Measurements from ENCODE around the gene CFAP210. TPM values are rescaled to one million over a fixed set of nuclear protein-coding genes. Genes with fewer than 3 reads are reported as not detected.
A peak's percentile ranks its signal among the peaks of the same experiment; 100 is the strongest.

Gene CFAP210
- not detected in 2 replicates for polyA plus RNA-seq (2011; rRNA removed)
- polyA minus RNA-seq (2011; rRNA and poly(A)+ RNA removed): not detected in 2 replicates

DNA sequence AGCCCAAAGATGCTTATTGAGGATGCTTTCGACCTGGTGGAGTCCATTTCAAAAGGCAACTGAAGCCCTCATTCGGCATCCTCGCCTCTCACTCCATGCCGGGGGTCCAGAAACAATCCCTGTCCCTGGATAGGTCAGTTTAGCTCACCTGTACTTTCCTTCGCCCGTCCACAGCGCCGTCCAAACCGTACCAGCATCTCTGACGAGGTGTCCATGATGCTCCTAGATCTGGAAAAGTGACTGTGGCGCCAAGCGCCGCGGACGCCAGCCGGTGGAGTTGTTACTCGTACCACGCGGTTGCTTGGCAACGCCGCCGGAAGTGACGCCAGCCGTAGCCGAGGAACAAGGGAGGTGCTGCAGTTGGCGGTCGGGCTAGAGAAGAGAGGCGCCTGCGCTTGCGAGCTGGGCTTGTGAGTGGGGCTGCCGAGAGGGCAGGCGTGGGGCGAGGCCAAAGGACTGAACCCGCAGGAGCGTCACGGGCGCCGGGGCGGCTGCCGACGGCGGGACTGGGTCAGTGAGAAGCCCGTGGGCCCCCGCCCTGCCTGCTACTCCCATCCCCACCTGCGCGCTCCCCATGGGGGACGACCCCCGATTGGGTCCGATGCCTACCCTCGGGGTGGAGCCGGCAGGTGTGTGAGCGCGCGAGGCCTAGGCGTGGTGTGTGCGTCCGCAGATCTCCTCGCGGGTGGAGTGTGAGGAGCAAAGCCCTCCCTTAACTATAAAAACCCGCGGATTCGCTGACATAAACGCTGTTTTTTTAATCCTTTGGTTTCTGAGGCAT lies at the start of gene CFAP210, which contains the start of gene PHOSPHO2:
TSS of gene CFAP210 (minus strand) at position 293 of the 781 bp plus-strand sequence. CDS start at position 215, 78 bp downstream.
TSS of gene PHOSPHO2 (plus strand) at position 357 of the 781 bp plus-strand sequence. CDS start 6,503 bp downstream, outside the sequence.
- TF ChIP-seq, protein P1, sequence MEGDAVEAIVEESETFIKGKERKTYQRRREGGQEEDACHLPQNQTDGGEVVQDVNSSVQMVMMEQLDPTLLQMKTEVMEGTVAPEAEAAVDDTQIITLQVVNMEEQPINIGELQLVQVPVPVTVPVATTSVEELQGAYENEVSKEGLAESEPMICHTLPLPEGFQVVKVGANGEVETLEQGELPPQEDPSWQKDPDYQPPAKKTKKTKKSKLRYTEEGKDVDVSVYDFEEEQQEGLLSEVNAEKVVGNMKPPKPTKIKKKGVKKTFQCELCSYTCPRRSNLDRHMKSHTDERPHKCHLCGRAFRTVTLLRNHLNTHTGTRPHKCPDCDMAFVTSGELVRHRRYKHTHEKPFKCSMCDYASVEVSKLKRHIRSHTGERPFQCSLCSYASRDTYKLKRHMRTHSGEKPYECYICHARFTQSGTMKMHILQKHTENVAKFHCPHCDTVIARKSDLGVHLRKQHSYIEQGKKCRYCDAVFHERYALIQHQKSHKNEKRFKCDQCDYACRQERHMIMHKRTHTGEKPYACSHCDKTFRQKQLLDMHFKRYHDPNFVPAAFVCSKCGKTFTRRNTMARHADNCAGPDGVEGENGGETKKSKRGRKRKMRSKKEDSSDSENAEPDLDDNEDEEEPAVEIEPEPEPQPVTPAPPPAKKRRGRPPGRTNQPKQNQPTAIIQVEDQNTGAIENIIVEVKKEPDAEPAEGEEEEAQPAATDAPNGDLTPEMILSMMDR (IDR thresholded peaks at IDR 0.05; ENCODE audit: insufficient read depth, low read depth, low read length): no peak
- Histone ChIP-seq H3K4me3 (ENCODE audit: low read depth, low read length) (peak within 1 kb of the TSS; percentile 84), H3K36me3 (ENCODE audit: control insufficient read depth, insufficient read depth, low read length) (no peaks in the 10 kb centered on the region), H3K27me3 (ENCODE audit: control insufficient read depth, insufficient read depth, low read length) (0 out of 2 replicates have a peak, but pooled peaks cover 3% of the 10 kb centered on the region)
- ChIA-PET POLR2A (no interaction called here), CTCF (interaction anchor here (2.1 kb wide), 1 partner anchor 11 kb away, joined by 4 read pairs; no protein-coding TSS in a partner anchor)
- DNase-seq (ENCODE audit: low read depth): peak; percentile 77

DNA sequence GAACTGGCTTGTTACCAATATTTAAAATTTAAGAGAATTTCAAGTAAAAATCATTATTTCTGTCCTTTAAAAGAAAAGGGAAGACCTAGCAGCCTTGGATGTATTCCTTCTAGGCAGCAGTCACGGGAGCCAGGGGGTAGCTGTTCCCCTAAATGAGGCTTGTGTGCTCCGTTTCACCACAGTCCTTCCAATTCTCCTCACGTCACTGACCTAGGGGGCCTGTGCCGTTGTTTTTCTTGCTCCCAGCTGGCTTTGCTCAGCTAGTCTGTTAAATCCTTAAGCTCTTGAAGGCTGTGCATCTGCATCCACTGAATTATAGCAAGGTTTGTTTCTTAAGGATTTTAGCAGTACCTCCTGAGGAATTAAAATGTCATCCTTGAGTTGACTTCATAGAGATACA lies 49.3 kb upstream of the CFAP210 start:
- no peaks in the 10 kb centered on the region for H3K36me3 ChIP-seq (ENCODE audit: control insufficient read depth, insufficient read depth, low read length)
- no peak for DNase-seq (ENCODE audit: low read depth)
- ChIA-PET POLR2A (no interaction called here), CTCF (interaction anchor here (0.6 to 1.0 kb wide), 2 partner anchors 9 to 885 kb away, joined by 4 to 5 read pairs; no protein-coding TSS in a partner anchor)
- TF ChIP-seq, protein P1 (IDR thresholded peaks at IDR 0.05; ENCODE audit: insufficient read depth, low read depth, low read length): no peak
- H3K27me3 ChIP-seq (ENCODE audit: control insufficient read depth, insufficient read depth, low read length): no peaks in the 10 kb centered on the region
- no peak overlapping the region for H3K4me3 ChIP-seq (ENCODE audit: low read depth, low read length)

DNA sequence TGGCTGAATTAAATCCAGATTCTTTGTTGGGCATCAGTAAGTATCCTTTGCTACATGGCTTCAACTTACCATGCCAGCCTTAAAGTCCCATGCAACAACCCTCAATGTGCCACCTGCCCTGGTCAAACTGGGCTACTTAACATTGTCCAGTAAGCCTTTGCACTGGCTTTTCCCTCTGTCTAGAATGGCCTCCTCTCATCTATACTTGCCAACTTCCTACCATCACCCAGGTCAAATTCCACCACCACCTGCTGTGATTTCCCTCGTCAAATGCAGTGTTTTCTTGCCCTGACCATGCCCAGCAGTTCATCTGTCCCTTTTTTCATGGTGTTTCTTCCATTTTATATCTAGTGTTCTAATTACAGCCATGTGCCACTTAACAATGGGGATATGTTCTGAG lies 45.1 kb upstream of the CFAP210 start:
- DNase-seq (ENCODE audit: low read depth): no peak
- H3K27me3 ChIP-seq (ENCODE audit: control insufficient read depth, insufficient read depth, low read length): no peaks in the 10 kb centered on the region

DNA sequence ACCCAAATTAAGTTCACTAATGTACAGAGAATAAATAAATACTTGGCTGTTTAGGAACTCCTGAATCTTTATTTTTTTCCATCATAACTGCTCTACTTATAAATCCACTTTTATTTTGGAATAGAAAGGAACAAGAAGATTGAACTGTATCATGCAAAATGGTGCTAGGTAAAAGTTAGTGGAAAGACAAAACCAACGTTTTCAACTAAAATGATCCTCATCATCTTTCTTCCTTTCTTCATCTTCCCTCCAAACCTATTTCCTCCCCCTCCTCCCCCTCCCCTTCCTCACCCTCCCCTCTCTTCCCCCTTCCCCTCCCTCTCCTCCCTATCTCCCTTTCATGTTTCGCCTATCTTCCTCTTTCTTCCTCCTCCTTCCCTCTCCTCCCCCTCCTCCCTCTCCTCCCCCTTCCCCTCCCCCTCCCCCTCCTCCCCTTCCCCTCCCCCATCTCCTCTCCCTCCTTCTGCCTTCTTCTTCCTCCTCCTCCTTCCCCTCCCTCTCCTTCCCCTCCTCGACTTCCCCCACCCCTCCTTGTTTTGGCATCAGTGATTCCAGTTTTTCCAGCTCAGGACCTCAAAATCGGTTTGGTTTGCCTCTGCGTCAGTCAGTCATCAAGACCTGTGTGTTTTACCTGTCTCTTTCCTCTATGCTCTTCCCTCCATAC lies 44.5 kb upstream of the CFAP210 start:
- H3K27me3 ChIP-seq (ENCODE audit: control insufficient read depth, insufficient read depth, low read length): no peaks in the 10 kb centered on the region
- ChIA-PET CTCF (interaction anchor here (0.8 to 1.2 kb wide), 2 partner anchors 27 to 210 kb away, joined by 3 to 4 read pairs; no protein-coding TSS in a partner anchor), POLR2A (no interaction called here)
- H3K36me3 ChIP-seq (ENCODE audit: control insufficient read depth, insufficient read depth, low read length): no peaks in the 10 kb centered on the region
- H3K4me3 ChIP-seq (ENCODE audit: low read depth, low read length): no peak overlapping the region
- DNase-seq (ENCODE audit: low read depth): no peak
- TF ChIP-seq, protein P1 (IDR thresholded peaks at IDR 0.05; ENCODE audit: insufficient read depth, low read depth, low read length): no peak

More for the DNA sequence above, 45.1 kb upstream of the CFAP210 start:
- ChIA-PET CTCF (no interaction called here), POLR2A (no interaction called here)
- no peak overlapping the region for H3K4me3 ChIP-seq (ENCODE audit: low read depth, low read length)
- TF ChIP-seq, protein P1 (IDR thresholded peaks at IDR 0.05; ENCODE audit: insufficient read depth, low read depth, low read length): no peak
- no peaks in the 10 kb centered on the region for H3K36me3 ChIP-seq (ENCODE audit: control insufficient read depth, insufficient read depth, low read length)

DNA sequence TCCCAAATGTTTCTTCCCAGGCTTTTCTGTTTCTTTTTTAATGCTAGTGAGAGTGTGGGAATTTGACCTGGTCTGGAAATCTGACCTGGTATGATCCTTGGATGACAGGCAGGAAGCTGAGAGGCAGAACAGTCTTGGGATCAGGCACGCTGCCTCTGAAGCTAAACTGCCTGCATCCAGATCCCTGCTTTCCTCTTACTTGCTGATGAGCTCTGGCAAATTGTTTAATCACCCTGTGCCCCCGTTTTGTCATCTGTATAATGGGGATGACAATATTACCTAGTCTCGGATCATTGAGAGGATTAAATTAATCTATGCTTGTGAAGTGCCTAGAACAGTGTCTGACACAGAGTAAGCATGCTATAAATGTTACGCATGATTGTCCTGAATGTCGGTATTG lies 42.7 kb upstream of the CFAP210 start:
- POLR2A ChIA-PET: no interaction called here
- Histone ChIP-seq H3K36me3 (ENCODE audit: control insufficient read depth, insufficient read depth, low read length) (no peaks in the 10 kb centered on the region), H3K4me3 (ENCODE audit: low read depth, low read length) (no peak overlapping the region), H3K27me3 (ENCODE audit: control insufficient read depth, insufficient read depth, low read length) (no peaks in the 10 kb centered on the region)
- TF ChIP-seq, protein P1 (IDR thresholded peaks at IDR 0.05; ENCODE audit: insufficient read depth, low read depth, low read length): no peak
- CTCF ChIA-PET: interaction anchor here (0.6 kb wide), 1 partner anchor 15 kb away, joined by 3 read pairs; no protein-coding TSS in a partner anchor
- no peak for DNase-seq (ENCODE audit: low read depth)

Measured in BJ (cell line).